Parathyroid adenoma (tissue), 2 donors: ENCODE data around the gene FMNL3.
"Not testable (repeated sequence)": the region's sequence is repeated elsewhere in the genome, so short reads cannot be mapped to it uniquely, and the experiment has no call there.

Experiments used
- H2AFZ ChIP-seq: fragments of 300-600 bp; sonication (generic); one replicate; pipeline ENCODE4 v1.7.0; 2017; ENCODE audit warnings: antibody characterized with exemption, mild to moderate bottlenecking
- H3K27ac ChIP-seq: fragments of 300-600 bp; sonication (generic); one replicate; pipeline ENCODE4 v1.7.0; 2017
- H3K27me3 ChIP-seq: fragments of 300-600 bp; sonication (generic); one replicate; pipeline ENCODE4 v1.7.0; 2017; ENCODE audit warnings: low read length; ENCODE audit not compliant: control insufficient read depth, insufficient read depth
- H3K36me3 ChIP-seq: fragments of 300-600 bp; sonication (generic); one replicate; pipeline ENCODE4 v1.7.0; 2017; ENCODE audit warnings: low read length; ENCODE audit not compliant: control insufficient read depth, insufficient read depth
- H3K4me1 ChIP-seq: fragments of 300-600 bp; sonication (generic); one replicate; pipeline ENCODE4 v1.7.0; 2017; ENCODE audit warnings: control low read depth
- H3K4me2 ChIP-seq: fragments of 300-600 bp; sonication (generic); one replicate; pipeline ENCODE4 v1.7.0; 2017; ENCODE audit warnings: low read length
- H3K4me3 ChIP-seq: fragments of 300-600 bp; sonication (generic); one replicate; pipeline ENCODE4 v1.7.0; 2017; ENCODE audit warnings: low read depth, low read length
- H3K79me2 ChIP-seq: fragments of 300-600 bp; sonication (generic); one replicate; pipeline ENCODE4 v1.7.0; 2017; ENCODE audit warnings: control low read depth
- H3K9ac ChIP-seq: fragments of 300-600 bp; sonication (generic); one replicate; pipeline ENCODE4 v1.7.0; 2017; ENCODE audit warnings: mild to moderate bottlenecking
- H3K9me3 ChIP-seq: fragments of 300-600 bp; sonication (generic); one replicate; pipeline ENCODE4 v1.7.0; 2017; ENCODE audit warnings: low read length; ENCODE audit not compliant: control insufficient read depth
- TF ChIP-seq, protein P1 (sequence below): fragments of 300-600 bp; sonication (generic); IDR thresholded peaks from one replicate; pipeline ENCODE4 v1.7.0; 2017; ENCODE audit warnings: antibody characterized with exemption, mild to moderate bottlenecking
- donor health status: primary hyperparathyroidism.

The FMNL3 gene

DNA sequence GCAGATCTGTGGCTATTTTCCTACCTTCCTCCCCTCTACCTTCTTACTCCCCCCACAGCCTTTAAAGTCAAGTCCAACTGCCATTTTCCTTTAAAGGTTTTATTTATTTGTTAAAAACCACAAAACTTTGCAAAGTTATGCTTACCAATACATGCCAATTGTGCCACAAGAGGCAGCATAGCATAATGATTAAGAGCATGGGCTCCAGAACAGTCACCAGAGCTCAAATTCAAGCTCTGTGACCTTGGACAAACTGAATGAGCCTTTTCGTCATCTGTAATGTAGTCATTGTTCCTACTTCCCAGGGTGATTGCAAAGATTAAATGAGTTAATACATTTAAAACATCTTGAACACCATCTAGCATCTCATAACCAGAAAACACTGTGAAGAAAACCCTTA lies 13.0 kb upstream of the FMNL3 start:
- TF ChIP-seq, protein P1, sequence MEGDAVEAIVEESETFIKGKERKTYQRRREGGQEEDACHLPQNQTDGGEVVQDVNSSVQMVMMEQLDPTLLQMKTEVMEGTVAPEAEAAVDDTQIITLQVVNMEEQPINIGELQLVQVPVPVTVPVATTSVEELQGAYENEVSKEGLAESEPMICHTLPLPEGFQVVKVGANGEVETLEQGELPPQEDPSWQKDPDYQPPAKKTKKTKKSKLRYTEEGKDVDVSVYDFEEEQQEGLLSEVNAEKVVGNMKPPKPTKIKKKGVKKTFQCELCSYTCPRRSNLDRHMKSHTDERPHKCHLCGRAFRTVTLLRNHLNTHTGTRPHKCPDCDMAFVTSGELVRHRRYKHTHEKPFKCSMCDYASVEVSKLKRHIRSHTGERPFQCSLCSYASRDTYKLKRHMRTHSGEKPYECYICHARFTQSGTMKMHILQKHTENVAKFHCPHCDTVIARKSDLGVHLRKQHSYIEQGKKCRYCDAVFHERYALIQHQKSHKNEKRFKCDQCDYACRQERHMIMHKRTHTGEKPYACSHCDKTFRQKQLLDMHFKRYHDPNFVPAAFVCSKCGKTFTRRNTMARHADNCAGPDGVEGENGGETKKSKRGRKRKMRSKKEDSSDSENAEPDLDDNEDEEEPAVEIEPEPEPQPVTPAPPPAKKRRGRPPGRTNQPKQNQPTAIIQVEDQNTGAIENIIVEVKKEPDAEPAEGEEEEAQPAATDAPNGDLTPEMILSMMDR, result no peak
- no peaks in the 10 kb centered on the region for H3K4me1 ChIP-seq
- no peaks in the 10 kb centered on the region for H3K79me2 ChIP-seq
- no peak overlapping the region for H3K4me3 ChIP-seq
- no peaks in the 10 kb centered on the region for H3K36me3 ChIP-seq
- H3K27ac ChIP-seq, result no peak overlapping the region
- H3K4me2 ChIP-seq, result no peak overlapping the region
- H3K9me3 ChIP-seq, result no peaks in the 10 kb centered on the region
- no peak overlapping the region for H3K9ac ChIP-seq
- no peaks in the 10 kb centered on the region for H3K27me3 ChIP-seq
- H2AFZ ChIP-seq, result no peak overlapping the region

DNA sequence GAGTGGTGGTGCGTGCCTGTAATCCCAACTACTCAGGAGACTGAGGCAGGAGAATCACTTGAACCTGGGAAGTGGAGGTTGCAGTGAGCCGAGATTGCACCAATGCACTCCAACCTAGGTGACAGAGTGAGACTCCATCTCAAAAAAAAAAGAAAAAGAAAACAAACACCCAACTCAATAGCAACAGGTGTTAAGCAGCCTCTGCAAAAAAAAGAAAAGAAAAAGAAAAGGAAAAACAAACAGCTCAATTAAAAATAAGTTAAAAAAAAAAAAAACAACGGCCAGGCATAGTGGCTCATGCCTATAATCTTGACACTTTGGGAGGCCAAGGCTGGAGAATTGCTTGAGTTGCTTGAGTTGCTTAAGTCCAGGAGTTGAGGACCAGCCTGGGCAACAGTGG lies 10.6 kb upstream of the FMNL3 start:
- H2AFZ ChIP-seq, H3K4me3 ChIP-seq, H3K36me3 ChIP-seq, H3K4me1 ChIP-seq, H3K9me3 ChIP-seq, H3K4me2 ChIP-seq, H3K79me2 ChIP-seq, H3K9ac ChIP-seq, H3K27ac ChIP-seq, H3K27me3 ChIP-seq: not testable (repeated sequence)

DNA sequence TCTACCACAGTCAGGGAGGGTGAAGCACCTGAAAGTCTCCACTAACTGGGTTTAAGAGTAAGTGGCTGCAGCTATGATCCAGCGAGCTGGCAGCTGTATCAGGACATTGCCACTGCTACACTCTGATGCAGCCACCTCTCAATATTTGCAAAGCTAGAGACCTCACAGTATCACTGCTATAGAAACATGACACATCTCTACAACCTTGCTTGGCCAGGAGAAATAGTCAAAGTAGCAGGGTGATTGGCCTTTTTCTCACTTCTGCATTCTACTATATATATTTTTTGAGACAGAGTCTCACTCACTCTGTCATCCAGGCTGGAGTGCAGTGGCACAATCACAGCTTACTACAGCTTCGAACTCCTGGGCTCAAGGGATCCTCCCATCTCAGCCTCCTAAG lies 9.3 kb upstream of the FMNL3 start:
- no peak overlapping the region for H3K9ac ChIP-seq
- no peaks in the 10 kb centered on the region for H3K79me2 ChIP-seq
- no peaks in the 10 kb centered on the region for H3K27me3 ChIP-seq
- no peak overlapping the region for H3K4me2 ChIP-seq
- H3K4me1 ChIP-seq, result no peaks in the 10 kb centered on the region
- no peak overlapping the region for H3K4me3 ChIP-seq
- TF ChIP-seq, protein P1, result no peak
- no peaks in the 10 kb centered on the region for H3K36me3 ChIP-seq
- H3K27ac ChIP-seq, result no peak overlapping the region
- H3K9me3 ChIP-seq, result no peaks in the 10 kb centered on the region
- H2AFZ ChIP-seq, result no peak overlapping the region

DNA sequence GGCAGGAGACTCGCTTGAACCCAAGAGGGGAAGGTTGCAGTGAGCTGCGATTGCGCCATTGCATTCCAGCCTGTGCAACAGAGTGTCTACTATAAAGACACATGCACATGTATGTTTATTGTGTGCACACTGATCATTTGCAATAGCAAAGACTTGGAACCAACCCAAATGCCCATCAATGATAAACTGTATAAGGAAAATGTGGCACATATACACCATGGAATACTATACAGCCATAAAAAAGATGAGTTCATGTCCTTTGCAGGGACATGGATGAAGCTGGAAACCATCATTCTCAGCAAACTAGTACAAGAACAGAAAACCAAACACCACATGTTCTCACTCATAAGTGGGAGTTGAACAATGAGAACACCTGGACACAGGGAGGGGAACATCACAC lies 6.7 kb upstream of the FMNL3 start:
- H2AFZ ChIP-seq, H3K4me2 ChIP-seq, H3K36me3 ChIP-seq, H3K27ac ChIP-seq, H3K9ac ChIP-seq, H3K79me2 ChIP-seq, H3K9me3 ChIP-seq, H3K4me3 ChIP-seq, H3K27me3 ChIP-seq, H3K4me1 ChIP-seq: not testable (repeated sequence)

DNA sequence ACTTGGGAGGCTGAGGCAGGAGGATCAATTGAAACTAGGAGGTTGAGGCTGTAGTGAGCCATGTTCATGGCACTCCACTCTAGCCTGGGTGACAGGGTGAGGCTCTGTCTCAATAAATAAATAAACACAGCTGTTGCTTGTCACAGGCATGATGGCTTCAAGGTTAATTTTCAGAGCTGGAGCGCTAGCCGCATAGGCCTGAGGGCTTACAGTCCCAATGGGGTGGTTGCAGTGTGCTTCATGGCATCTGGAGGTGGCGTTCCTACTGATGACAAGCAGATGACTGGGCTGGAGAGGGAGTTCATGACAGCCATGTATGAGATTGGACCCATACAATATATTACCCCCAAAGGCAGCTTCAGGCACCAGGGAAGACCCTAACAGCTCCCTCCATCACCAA lies 1.6 kb upstream of the FMNL3 start:
- Histone ChIP-seq H3K4me2 (no peak overlapping the region), H3K27me3 (no peaks in the 10 kb centered on the region), H3K27ac (no peak overlapping the region), H3K4me3 (no peak overlapping the region), H3K9ac (no peak overlapping the region), H3K9me3 (no peaks in the 10 kb centered on the region), H2AFZ (no peak overlapping the region), H3K36me3 (no peaks in the 10 kb centered on the region), H3K4me1 (peaks cover 8% of the 10 kb centered on the region), H3K79me2 (no peaks in the 10 kb centered on the region)
- TF ChIP-seq, protein P1, result no peak

DNA sequence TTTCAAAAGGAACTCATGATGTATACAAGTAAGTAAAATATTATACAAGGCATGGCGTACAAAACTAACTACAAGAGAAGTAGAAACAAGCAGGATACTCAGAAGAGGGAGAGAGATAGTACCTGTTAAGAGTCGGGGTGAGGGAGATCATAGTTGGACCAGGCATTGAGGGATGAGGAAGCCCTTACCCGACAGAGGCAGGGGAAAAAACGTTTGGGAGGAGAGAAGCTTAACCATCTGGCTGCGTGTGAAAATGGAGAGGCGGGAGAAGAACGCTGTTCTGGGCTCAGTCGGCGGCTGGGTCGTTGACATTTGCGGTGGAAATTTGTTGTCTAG lies 575 bp upstream of the FMNL3 start:
- Histone ChIP-seq H3K4me2 (peak overlapping the region; percentile 47), H3K27ac (no peak overlapping the region), H3K79me2 (no peaks in the 10 kb centered on the region), H3K36me3 (no peaks in the 10 kb centered on the region), H3K4me1 (peaks cover 8% of the 10 kb centered on the region), H3K9me3 (no peaks in the 10 kb centered on the region), H3K4me3 (peak overlapping the region; percentile 61), H3K9ac (no peak overlapping the region), H2AFZ (peak overlapping the region; percentile 82), H3K27me3 (no peaks in the 10 kb centered on the region)
- TF ChIP-seq, protein P1, result no peak
